ENCODE measurements around the gene HSF5. TPM values are rescaled to one million over a fixed set of nuclear protein-coding genes. Genes with fewer than 3 reads are reported as not detected.

The HSF5 gene
- total and polyA plus RNA-seq, 2 of the 13 experiments (the other 11 are each of a cell fraction or from before 2014, with no cell fraction given): not detected

- TF ChIP-seq ZBTB7A (CRISPR knock-in tag; IDR thresholded peaks at IDR 0.05) (no peak), PATZ1 (CRISPR knock-in tag; IDR thresholded peaks at IDR 0.05) (0 out of 2 replicates have a peak, but pooled peaks have one; percentile 18), ZBTB44 (CRISPR knock-in tag; IDR thresholded peaks at IDR 0.05) (no peak)
These were observed 40.9 kb downstream of the HSF5 start (continued) for GRCh38 chr17:58447039-58447975.

DNA sequence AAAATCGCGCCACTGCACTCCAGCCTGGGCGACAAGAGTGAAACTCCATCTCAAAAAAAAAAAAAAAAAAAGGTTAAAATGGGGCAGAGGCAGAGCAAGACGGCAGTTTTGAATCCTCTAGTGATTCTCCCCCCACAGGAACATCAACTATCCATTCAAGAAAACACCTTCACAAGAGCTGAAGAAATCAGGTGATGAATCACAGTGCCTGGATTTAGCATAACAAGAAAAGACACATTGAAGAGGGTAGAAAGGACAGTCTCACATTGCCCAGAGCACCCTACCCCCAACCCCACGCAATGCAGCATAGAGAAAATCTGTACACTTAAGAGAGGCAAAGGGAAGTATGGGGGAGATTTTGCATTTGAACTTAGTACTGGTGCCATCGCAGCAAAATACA is 42.1 kb downstream of the HSF5 start:
- Histone ChIP-seq H3K27ac (ENCODE audit: extremely low read length, insufficient read depth, low read length) (no peak overlapping the region), H3K9me3 (ENCODE audit: low read length) (no peaks in the 10 kb centered on the region), H3K4me3 (replicated peaks in 1 of 3; ENCODE audit: insufficient read depth in 1 of 3, low read depth in 2 of 3, low read length in 3 of 3) (no peak overlapping the region), H3K4me2 (ENCODE audit: low read depth, low read length) (no peak overlapping the region), H4K20me1 (ENCODE audit: insufficient read depth, low read length) (no peaks in the 10 kb centered on the region), H2AFZ (ENCODE audit: low read length) (no peak overlapping the region), H3K27me3 (ENCODE audit: control insufficient read depth in 1 of 2, insufficient read depth in 2 of 2, low read length in 2 of 2) (peaks cover 2 to 14% of the 10 kb centered on the region in 2 experiments; a peak in 3 of 5 replicates), H3K79me2 (ENCODE audit: insufficient read depth, low read length) (no peaks in the 10 kb centered on the region), H3K9ac (ENCODE audit: insufficient read depth, low read depth, low read length) (no peak overlapping the region), H3K36me3 (replicated peaks in 1 of 2; ENCODE audit: control insufficient read depth in 1 of 2, insufficient read depth in 2 of 2, low read length in 2 of 2) (no peaks in the 10 kb centered on the region), H3K4me1 (ENCODE audit: insufficient read depth, low read length) (peaks cover 1% of the 10 kb centered on the region; the same call in 1 of the 2 replicates)
- in situ Hi-C loops (cut with HindIII; ENCODE audit: extremely low pct_ligation_motif_present, low pct_unique_long_range_greater_than_20kb): loop anchor here (5.0 to 10.0 kb wide), 2 partner anchors 59 to 139 kb away; no protein-coding TSS in a partner anchor
- no TSS peak for BruUV-seq (replicated peaks)
- POLR2A ChIA-PET: no interaction called here
- FAIRE-seq (no peak), ATAC-seq (no peak), DNase-seq (ENCODE audit: low spot score) (no peak)
- CTCF ChIA-PET (ENCODE audit: low intra/inter-chr PET ratio, low total read pairs): interaction anchor here (1.8 to 3.7 kb wide), 2 partner anchors 129 to 133 kb away, joined by 6 to 121 read pairs; no protein-coding TSS in a partner anchor
- intact Hi-C loops (cut with micrococcal nuclease; ENCODE audit: unreplicated experiment): loop anchor here (2.0 kb wide), 1 partner anchor 137 kb away; no protein-coding TSS in a partner anchor
- 57% methylated on average over 6 of the region's 6 CpGs for WGBS (ENCODE audit: low lambda C conversion rate)
- TF ChIP-seq CERS6 (CRISPR knock-in tag; IDR thresholded peaks at IDR 0.05) (no peak), ZBTB1 (CRISPR knock-in tag; IDR thresholded peaks at IDR 0.05; ENCODE audit: borderline replicate concordance) (no peak), IRF1 (CRISPR knock-in tag; IDR thresholded peaks at IDR 0.05; ENCODE audit: low read depth) (no peak), SMARCC2 (IDR thresholded peaks at IDR 0.05) (no peak), ZNF776 (CRISPR knock-in tag; IDR thresholded peaks at IDR 0.05) (no peak), CSRNP1 (CRISPR knock-in tag; IDR thresholded peaks at IDR 0.05) (no peak), ZNF589 (CRISPR knock-in tag; conservative IDR thresholded peaks at IDR 0.05) (no peak), SRSF9 (IDR thresholded peaks at IDR 0.05; ENCODE audit: borderline replicate concordance, insufficient read depth, low read depth, low read length, poor library complexity, severe bottlenecking) (no peak)
- TF ChIP-seq, protein P1, sequence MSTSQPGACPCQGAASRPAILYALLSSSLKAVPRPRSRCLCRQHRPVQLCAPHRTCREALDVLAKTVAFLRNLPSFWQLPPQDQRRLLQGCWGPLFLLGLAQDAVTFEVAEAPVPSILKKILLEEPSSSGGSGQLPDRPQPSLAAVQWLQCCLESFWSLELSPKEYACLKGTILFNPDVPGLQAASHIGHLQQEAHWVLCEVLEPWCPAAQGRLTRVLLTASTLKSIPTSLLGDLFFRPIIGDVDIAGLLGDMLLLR (CRISPR knock-in tag; IDR thresholded peaks at IDR 0.05): no peak

Data from HepG2 (cell line).